ENCODE results near the gene SLC2A5.

Gene SLC2A5, protein sequence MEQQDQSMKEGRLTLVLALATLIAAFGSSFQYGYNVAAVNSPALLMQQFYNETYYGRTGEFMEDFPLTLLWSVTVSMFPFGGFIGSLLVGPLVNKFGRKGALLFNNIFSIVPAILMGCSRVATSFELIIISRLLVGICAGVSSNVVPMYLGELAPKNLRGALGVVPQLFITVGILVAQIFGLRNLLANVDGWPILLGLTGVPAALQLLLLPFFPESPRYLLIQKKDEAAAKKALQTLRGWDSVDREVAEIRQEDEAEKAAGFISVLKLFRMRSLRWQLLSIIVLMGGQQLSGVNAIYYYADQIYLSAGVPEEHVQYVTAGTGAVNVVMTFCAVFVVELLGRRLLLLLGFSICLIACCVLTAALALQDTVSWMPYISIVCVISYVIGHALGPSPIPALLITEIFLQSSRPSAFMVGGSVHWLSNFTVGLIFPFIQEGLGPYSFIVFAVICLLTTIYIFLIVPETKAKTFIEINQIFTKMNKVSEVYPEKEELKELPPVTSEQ

DNA sequence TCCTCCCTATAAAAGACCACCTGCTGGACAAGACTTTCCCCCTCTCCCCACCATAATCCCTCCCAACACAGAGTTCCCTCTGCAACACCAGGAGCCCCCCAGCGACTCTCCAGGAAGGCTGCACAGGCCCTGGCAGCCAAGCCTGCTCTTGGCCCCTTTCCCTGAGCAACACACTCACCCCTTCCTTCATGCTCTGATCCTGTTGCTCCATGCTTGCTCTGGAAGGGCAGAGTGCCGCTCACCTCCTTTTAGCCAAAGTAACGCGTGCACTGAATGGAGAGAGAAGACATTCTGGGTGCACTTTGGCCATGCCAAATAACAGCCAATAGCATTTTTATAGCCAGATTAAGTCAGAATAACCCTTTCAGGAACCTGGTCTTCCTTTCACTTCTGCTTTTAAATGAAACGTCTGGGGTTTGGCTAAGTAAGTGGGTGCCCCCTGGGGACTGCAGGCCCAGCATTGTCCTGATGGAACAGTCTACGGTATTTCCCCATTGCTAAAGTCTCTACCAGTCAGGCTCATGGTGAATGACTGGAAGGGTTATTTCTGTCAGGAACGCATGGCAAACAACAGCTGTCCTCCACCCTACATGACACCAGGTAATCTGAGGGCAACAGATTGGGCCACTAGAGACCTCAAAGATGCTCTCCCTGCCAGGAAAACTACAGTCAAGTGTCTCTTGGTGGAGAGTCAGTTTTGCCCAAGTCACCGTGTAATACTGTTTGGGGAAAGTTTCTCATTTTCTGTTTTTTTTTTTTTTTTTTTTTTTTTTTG lies at the start of gene SLC2A5:
Gene SLC2A5, minus strand, starts transcription at position 310 of the 775 bp plus-strand sequence. Its CDS starts 99 bp downstream, at position 211.
- no peaks in the 10 kb centered on the region for H3K27me3 ChIP-seq (ENCODE audit: low read length)
- H3K9me2 ChIP-seq (replicated peaks; ENCODE audit: insufficient read depth, low read length): no peaks in the 10 kb centered on the region
- H3K9ac ChIP-seq (ENCODE audit: low read length): peak within 1 kb of the TSS; percentile 59
- H3F3A ChIP-seq (ENCODE audit: insufficient read depth): peaks cover 5% of the 10 kb centered on the region; the same call in 1 of the 2 replicates
- peak within 1 kb of the TSS; percentile 62 for H3K4me2 ChIP-seq (ENCODE audit: low read depth, low read length, poor library complexity, severe bottlenecking)
- no peak for TF ChIP-seq EZH2phosphoT487 (conservative IDR thresholded peaks at IDR 0.05; ENCODE audit: low read length)
- TF ChIP-seq, protein P1, sequence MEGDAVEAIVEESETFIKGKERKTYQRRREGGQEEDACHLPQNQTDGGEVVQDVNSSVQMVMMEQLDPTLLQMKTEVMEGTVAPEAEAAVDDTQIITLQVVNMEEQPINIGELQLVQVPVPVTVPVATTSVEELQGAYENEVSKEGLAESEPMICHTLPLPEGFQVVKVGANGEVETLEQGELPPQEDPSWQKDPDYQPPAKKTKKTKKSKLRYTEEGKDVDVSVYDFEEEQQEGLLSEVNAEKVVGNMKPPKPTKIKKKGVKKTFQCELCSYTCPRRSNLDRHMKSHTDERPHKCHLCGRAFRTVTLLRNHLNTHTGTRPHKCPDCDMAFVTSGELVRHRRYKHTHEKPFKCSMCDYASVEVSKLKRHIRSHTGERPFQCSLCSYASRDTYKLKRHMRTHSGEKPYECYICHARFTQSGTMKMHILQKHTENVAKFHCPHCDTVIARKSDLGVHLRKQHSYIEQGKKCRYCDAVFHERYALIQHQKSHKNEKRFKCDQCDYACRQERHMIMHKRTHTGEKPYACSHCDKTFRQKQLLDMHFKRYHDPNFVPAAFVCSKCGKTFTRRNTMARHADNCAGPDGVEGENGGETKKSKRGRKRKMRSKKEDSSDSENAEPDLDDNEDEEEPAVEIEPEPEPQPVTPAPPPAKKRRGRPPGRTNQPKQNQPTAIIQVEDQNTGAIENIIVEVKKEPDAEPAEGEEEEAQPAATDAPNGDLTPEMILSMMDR (IDR thresholded peaks at IDR 0.05; ENCODE audit: insufficient read depth, low read length, poor library complexity, severe bottlenecking): no peak
- H4K20me1 ChIP-seq (ENCODE audit: low read depth, low read length): no peaks in the 10 kb centered on the region
- H3K4me3 ChIP-seq (ENCODE audit: insufficient read depth, low read length, poor library complexity, severe bottlenecking): peak within 1 kb of the TSS; percentile 48
- no peaks in the 10 kb centered on the region for H3K36me3 ChIP-seq (ENCODE audit: low read length)
- H3K79me2 ChIP-seq (ENCODE audit: insufficient read depth, low read length): peaks cover 12% of the 10 kb centered on the region; the same call in 1 of the 2 replicates
- H3K27ac ChIP-seq (ENCODE audit: low read depth, low read length): peak within 1 kb of the TSS; percentile 83
- H3K9me3 ChIP-seq (ENCODE audit: insufficient read depth, low read length): no peaks in the 10 kb centered on the region
- no peak within 1 kb of the TSS for H2AFZ ChIP-seq (ENCODE audit: low read depth, low read length, severe bottlenecking)

DNA sequence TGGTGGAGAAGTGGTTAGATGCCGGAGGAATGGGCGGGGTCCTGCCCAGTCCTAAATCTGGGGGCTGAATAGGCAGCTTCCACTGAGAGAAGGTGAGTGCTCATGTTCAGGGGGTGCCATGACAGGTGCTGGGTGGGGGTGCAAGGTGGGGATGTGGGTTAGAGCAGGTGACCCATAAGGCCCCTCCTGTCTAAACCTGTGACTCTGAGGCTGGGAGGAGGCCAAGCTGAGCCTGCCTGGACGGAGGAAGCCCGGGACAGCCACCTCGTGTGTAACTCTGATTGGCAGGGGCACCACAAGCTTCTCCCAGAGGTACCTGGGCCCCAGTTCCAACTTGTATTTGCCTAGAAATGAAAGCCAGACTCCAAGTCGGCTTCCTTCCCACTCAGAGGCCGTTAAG lies 48.8 kb upstream of the SLC2A5 start:
- Histone ChIP-seq H3K9ac (ENCODE audit: low read length) (no peak overlapping the region), H3K4me2 (ENCODE audit: low read depth, low read length, poor library complexity, severe bottlenecking) (no peak overlapping the region), H3K36me3 (ENCODE audit: low read length) (no peaks in the 10 kb centered on the region), H4K20me1 (ENCODE audit: low read depth, low read length) (no peaks in the 10 kb centered on the region), H3K9me3 (ENCODE audit: insufficient read depth, low read length) (no peaks in the 10 kb centered on the region), H3F3A (ENCODE audit: insufficient read depth) (0 out of 2 replicates have a peak, but pooled peaks cover 6% of the 10 kb centered on the region), H3K4me3 (ENCODE audit: insufficient read depth, low read length, poor library complexity, severe bottlenecking) (no peak overlapping the region), H3K27me3 (ENCODE audit: low read length) (no peaks in the 10 kb centered on the region), H2AFZ (ENCODE audit: low read depth, low read length, severe bottlenecking) (no peak overlapping the region), H3K27ac (ENCODE audit: low read depth, low read length) (no peak overlapping the region), H3K79me2 (ENCODE audit: insufficient read depth, low read length) (no peaks in the 10 kb centered on the region), H3K9me2 (replicated peaks; ENCODE audit: insufficient read depth, low read length) (no peaks in the 10 kb centered on the region)
- no peak for TF ChIP-seq EZH2phosphoT487 (conservative IDR thresholded peaks at IDR 0.05; ENCODE audit: low read length)
- TF ChIP-seq, protein P1 (IDR thresholded peaks at IDR 0.05; ENCODE audit: insufficient read depth, low read length, poor library complexity, severe bottlenecking): no peak

DNA sequence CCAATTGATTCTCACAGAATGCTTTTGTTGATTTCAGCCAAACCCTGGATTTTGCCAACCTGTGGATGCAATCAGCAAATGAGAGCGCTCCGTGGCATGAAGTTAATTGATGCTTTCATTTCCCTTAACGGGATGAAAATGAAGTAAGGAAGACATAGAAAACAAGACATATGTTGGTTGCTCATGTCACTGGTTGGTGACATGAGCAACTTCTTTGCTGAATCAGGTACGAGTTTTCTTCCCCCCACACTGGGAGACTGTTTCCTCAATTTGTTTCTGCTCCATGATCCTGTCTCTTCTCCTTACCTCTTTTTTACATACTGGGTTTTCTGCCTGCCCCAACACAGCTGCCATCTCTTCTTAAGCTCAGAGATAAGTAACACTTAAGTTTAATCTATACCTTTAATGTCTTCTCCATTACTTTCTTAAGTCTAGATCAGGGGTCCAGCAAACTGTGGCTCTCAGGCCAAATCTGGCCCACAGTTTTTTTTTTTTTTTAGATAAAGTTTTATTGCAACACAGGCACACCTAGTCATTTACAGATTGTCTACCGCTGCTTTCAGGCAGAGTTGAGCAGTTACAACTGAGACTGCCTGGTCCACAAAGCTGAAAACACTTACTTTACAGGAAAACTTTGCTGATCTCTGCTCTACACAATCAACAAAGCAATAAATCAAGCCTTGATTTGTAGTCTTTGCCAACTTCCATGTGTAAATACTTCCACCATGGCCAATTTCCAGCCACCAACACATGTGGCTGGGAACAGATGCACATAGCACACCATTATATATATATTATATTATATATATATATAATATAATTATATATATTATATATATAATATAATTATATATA lies 46.1 kb upstream of the SLC2A5 start:
- Histone ChIP-seq H3K36me3 (ENCODE audit: low read length) (no peaks in the 10 kb centered on the region), H4K20me1 (ENCODE audit: low read depth, low read length) (no peaks in the 10 kb centered on the region), H3K9ac (ENCODE audit: low read length) (no peak overlapping the region), H3K9me3 (ENCODE audit: insufficient read depth, low read length) (no peaks in the 10 kb centered on the region), H3K4me2 (ENCODE audit: low read depth, low read length, poor library complexity, severe bottlenecking) (no peak overlapping the region), H3K79me2 (ENCODE audit: insufficient read depth, low read length) (no peaks in the 10 kb centered on the region), H3F3A (ENCODE audit: insufficient read depth) (0 out of 2 replicates have a peak, but pooled peaks cover 6% of the 10 kb centered on the region), H3K4me3 (ENCODE audit: insufficient read depth, low read length, poor library complexity, severe bottlenecking) (no peak overlapping the region), H3K27me3 (ENCODE audit: low read length) (no peaks in the 10 kb centered on the region), H3K9me2 (replicated peaks; ENCODE audit: insufficient read depth, low read length) (no peaks in the 10 kb centered on the region), H3K27ac (ENCODE audit: low read depth, low read length) (no peak overlapping the region), H2AFZ (ENCODE audit: low read depth, low read length, severe bottlenecking) (no peak overlapping the region)
- no peak for TF ChIP-seq EZH2phosphoT487 (conservative IDR thresholded peaks at IDR 0.05; ENCODE audit: low read length)
- TF ChIP-seq, protein P1 (IDR thresholded peaks at IDR 0.05; ENCODE audit: insufficient read depth, low read length, poor library complexity, severe bottlenecking): no peak
